GM12878 (cell line): Measurements from ENCODE around the gene DST. TPM values are rescaled to one million over a fixed set of nuclear protein-coding genes. Genes with fewer than 3 reads are reported as not detected.

Source experiments
- ASH2L ChIP-seq: fragments of 300-600, 200-600 bp; sonication (generic); IDR thresholded peaks from 2 replicates; pipeline ENCODE4 v1.6.1; 2017; ENCODE audit warnings: low read depth, mild to moderate bottlenecking, borderline replicate concordance
- BHLHE40 ChIP-seq, 2 experiments: fragments of 450-650 bp in 1 of 2; IDR thresholded peaks; 2 replicates each; pipeline ENCODE4 v1.6.1; 2011 to 2017; ENCODE audit warnings: low read depth in 2 of 2, borderline replicate concordance in 1 of 2, improper control_type of control experiment in 1 of 2, low read length in 1 of 2, mild to moderate bottlenecking in 1 of 2
- BMI1 ChIP-seq: fragments of 450-650 bp; IDR thresholded peaks from 2 replicates; pipeline ENCODE4 v1.6.1; 2016; ENCODE audit warnings: mild to moderate bottlenecking, moderate library complexity, borderline replicate concordance
- BRCA1 ChIP-seq: IDR thresholded peaks from 2 replicates; pipeline ENCODE4 v1.6.1; 2011; ENCODE audit warnings: low read depth, low read length, improper control_type of control experiment
- CHD1 ChIP-seq: IDR thresholded peaks from 2 replicates; pipeline ENCODE4 v1.6.1; 2012; ENCODE audit warnings: low read depth, low read length, improper control_type of control experiment
- CREM ChIP-seq: IDR thresholded peaks from 2 replicates; pipeline ENCODE4 v1.6.1; 2014; ENCODE audit warnings: antibody characterized with exemption, low read depth
- EGR1 ChIP-seq, 2 experiments: IDR thresholded peaks; 1 replicate in 1 of 2; 2 replicates in 1 of 2; pipeline ENCODE4 v1.6.1; 2011 to 2012; ENCODE audit warnings: low read depth in 2 of 2, low read length in 2 of 2, borderline replicate concordance in 1 of 2, mild to moderate bottlenecking in 1 of 2, moderate library complexity in 1 of 2
- FOXK2 ChIP-seq: fragments of 450-650 bp; IDR thresholded peaks from 2 replicates; pipeline ENCODE4 v1.6.1; 2017; ENCODE audit warnings: mild to moderate bottlenecking, moderate library complexity
- GABPA ChIP-seq: IDR thresholded peaks from 2 replicates; pipeline ENCODE4 v1.6.1; 2014; ENCODE audit warnings: antibody characterized with exemption, low read depth, mild to moderate bottlenecking, inconsistent platforms
- HDAC2 ChIP-seq: fragments of 200-600 bp; sonication (generic); IDR thresholded peaks from 2 replicates; pipeline ENCODE4 v1.6.1; 2017
- HDAC6 ChIP-seq: fragments of 200-600 bp; sonication (generic); IDR thresholded peaks from one replicate; pipeline ENCODE4 v1.8.0; 2017; ENCODE audit warnings: antibody characterized with exemption; ENCODE audit not compliant: unreplicated experiment
- IRF3 ChIP-seq: fragments of 450-650 bp; IDR thresholded peaks from 2 replicates; pipeline ENCODE4 v1.6.1; 2014; ENCODE audit warnings: mild to moderate bottlenecking
- IRF4 ChIP-seq: IDR thresholded peaks from 2 replicates; pipeline ENCODE4 v1.6.1; 2011; ENCODE audit warnings: low read depth, low read length
- JUND ChIP-seq: IDR thresholded peaks from 2 replicates; pipeline ENCODE4 v1.6.1; 2012; ENCODE audit warnings: low read depth, mild to moderate bottlenecking, low read length, improper control_type of control experiment, moderate library complexity
- KLF5 ChIP-seq: fragments of 450-650 bp; IDR thresholded peaks from 2 replicates; pipeline ENCODE4 v1.6.1; 2014; ENCODE audit warnings: mild to moderate bottlenecking; ENCODE audit not compliant: partially characterized antibody
- MXI1 ChIP-seq: fragments of 150-350 bp; IDR thresholded peaks from 2 replicates; pipeline ENCODE4 v1.6.1; 2011; ENCODE audit warnings: low read depth, mild to moderate bottlenecking, inconsistent platforms, low read length, improper control_type of control experiment
- MYB ChIP-seq: fragments of 150-350 bp; IDR thresholded peaks from 2 replicates; pipeline ENCODE4 v1.6.1; 2014; ENCODE audit warnings: mild to moderate bottlenecking, low read depth, low read length, borderline replicate concordance
- NR2C2 ChIP-seq: IDR thresholded peaks from 2 replicates; pipeline ENCODE4 v1.6.1; 2011; ENCODE audit warnings: borderline replicate concordance, low read depth; ENCODE audit not compliant: control insufficient read depth, insufficient read length
- RB1 ChIP-seq: fragments of 450-650 bp; formaldehyde crosslinking; IDR thresholded peaks from 2 replicates; pipeline ENCODE4 v1.6.1; 2017; ENCODE audit warnings: mild to moderate bottlenecking, borderline replicate concordance
- RBBP5 ChIP-seq: fragments of 200-600 bp; sonication (generic); conservative IDR thresholded peaks from 2 replicates; pipeline ENCODE4 v1.6.1; 2016
- SMAD5 ChIP-seq: IDR thresholded peaks from 2 replicates; pipeline ENCODE4 v1.6.1; 2016; ENCODE audit warnings: antibody characterized with exemption, low read depth
- ZNF207 ChIP-seq: fragments of 450-650 bp; IDR thresholded peaks from 2 replicates; pipeline ENCODE4 v1.6.1; 2014; ENCODE audit warnings: antibody characterized with exemption, mild to moderate bottlenecking, borderline replicate concordance
- polyA plus RNA-seq, 11 experiments: library from polyadenylated mRNA; depleted of rRNA in 4 of 11; unstranded in 6 of 11; stranded (reverse) in 5 of 11; fragments of >200 nt; fragmentation: Nextera tagmentation in 4 of 11; fragmentation: Illumina TruSeq in 1 of 11; extraction: Ambion mirVana in 4 of 11; extraction: Trizol in 1 of 11; gene quantifications; 1 replicate in 1 of 11; 2 replicates in 10 of 11; pipeline versions ENCODE4 v1.2.1 to v1.2.3, GENCODE V29; 2011 to 2016; ENCODE audit warnings: inconsistent platforms in 2 of 11, missing spikeins in 2 of 11, low read depth in 1 of 11
- total RNA-seq, 4 experiments: library from RNA; depleted of rRNA in 3 of 4; stranded (reverse); fragments of >200 nt in 3 of 4; fragmentation: Illumina TruSeq in 1 of 4; extraction: Trizol in 1 of 4; gene quantifications; 2 replicates each; pipeline versions ENCODE4 v1.2.1 to v1.2.3, GENCODE V29; 2013 to 2021
- TF ChIP-seq, protein P1 (sequence below): fragments of 150-350 bp; IDR thresholded peaks from 2 replicates; pipeline ENCODE4 v1.6.1; 2016; ENCODE audit warnings: low read depth, low read length
- TF ChIP-seq, protein P2 (sequence below): IDR thresholded peaks from 2 replicates; pipeline ENCODE4 v1.6.1; 2012; ENCODE audit warnings: low read length, inconsistent platforms
- TF ChIP-seq, protein P3 (sequence below): fragments of 450-650 bp; IDR thresholded peaks from 2 replicates; pipeline ENCODE4 v1.6.1; 2017; ENCODE audit warnings: mild to moderate bottlenecking

The DST gene
- total and polyA plus RNA-seq, 10 of the 15 experiments (the other 5 are each of a cell fraction or from before 2014, with no cell fraction given) = 32.1 to 156 (median 75.0) TPM

DNA sequence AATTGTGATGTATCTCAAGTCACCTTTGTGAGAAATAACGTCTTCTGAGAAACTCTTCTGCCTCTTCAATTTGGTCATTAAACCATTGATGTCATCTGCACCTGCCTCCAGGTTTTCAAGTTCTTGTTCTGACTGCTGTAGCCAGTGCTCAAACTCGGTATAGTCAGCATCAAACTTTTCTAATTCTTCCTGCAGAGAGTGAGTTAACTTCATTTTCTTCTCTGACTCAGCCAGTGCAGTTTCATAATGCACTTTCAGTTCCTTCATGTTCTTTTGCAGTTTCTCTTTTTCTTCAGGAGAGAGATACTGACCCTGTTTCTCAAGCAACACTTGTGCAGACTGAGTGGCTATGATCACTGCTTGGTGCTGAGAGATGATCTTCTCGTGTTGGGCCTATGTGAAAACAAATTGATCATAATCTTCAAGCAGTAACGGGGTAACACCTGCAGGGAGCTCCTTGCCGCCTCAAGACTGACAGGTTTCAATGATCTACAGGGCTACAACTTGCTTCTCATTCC lies 48.8 kb downstream of the DST start (continued):
- TF ChIP-seq HDAC6 = no peak
- TF ChIP-seq CREM = peak; percentile 87
- TF ChIP-seq, protein P1, sequence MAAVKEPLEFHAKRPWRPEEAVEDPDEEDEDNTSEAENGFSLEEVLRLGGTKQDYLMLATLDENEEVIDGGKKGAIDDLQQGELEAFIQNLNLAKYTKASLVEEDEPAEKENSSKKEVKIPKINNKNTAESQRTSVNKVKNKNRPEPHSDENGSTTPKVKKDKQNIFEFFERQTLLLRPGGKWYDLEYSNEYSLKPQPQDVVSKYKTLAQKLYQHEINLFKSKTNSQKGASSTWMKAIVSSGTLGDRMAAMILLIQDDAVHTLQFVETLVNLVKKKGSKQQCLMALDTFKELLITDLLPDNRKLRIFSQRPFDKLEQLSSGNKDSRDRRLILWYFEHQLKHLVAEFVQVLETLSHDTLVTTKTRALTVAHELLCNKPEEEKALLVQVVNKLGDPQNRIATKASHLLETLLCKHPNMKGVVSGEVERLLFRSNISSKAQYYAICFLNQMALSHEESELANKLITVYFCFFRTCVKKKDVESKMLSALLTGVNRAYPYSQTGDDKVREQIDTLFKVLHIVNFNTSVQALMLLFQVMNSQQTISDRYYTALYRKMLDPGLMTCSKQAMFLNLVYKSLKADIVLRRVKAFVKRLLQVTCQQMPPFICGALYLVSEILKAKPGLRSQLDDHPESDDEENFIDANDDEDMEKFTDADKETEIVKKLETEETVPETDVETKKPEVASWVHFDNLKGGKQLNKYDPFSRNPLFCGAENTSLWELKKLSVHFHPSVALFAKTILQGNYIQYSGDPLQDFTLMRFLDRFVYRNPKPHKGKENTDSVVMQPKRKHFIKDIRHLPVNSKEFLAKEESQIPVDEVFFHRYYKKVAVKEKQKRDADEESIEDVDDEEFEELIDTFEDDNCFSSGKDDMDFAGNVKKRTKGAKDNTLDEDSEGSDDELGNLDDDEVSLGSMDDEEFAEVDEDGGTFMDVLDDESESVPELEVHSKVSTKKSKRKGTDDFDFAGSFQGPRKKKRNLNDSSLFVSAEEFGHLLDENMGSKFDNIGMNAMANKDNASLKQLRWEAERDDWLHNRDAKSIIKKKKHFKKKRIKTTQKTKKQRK = no peak
- no peak for TF ChIP-seq ASH2L
- no peak for TF ChIP-seq SMAD5
- TF ChIP-seq EGR1 (IDR thresholded peaks at IDR 0.05; ENCODE audit: borderline replicate concordance in 1 of 2, low read depth in 2 of 2, low read length in 2 of 2) = no peak
- TF ChIP-seq MYB = no peak
- TF ChIP-seq FOXK2 = no peak
- TF ChIP-seq GABPA = peak; percentile 56
- TF ChIP-seq IRF4 = peak; percentile 96
- no peak for TF ChIP-seq MXI1
- peak; percentile 52 for TF ChIP-seq BMI1
- TF ChIP-seq CHD1 = no peak
- TF ChIP-seq RB1 = no peak
- TF ChIP-seq HDAC2 = no peak
- TF ChIP-seq KLF5 = no peak
- TF ChIP-seq RBBP5 = no peak
- TF ChIP-seq, protein P2, sequence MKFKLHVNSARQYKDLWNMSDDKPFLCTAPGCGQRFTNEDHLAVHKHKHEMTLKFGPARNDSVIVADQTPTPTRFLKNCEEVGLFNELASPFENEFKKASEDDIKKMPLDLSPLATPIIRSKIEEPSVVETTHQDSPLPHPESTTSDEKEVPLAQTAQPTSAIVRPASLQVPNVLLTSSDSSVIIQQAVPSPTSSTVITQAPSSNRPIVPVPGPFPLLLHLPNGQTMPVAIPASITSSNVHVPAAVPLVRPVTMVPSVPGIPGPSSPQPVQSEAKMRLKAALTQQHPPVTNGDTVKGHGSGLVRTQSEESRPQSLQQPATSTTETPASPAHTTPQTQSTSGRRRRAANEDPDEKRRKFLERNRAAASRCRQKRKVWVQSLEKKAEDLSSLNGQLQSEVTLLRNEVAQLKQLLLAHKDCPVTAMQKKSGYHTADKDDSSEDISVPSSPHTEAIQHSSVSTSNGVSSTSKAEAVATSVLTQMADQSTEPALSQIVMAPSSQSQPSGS = peak; percentile 96
- no peak for TF ChIP-seq BRCA1
- TF ChIP-seq, protein P3, sequence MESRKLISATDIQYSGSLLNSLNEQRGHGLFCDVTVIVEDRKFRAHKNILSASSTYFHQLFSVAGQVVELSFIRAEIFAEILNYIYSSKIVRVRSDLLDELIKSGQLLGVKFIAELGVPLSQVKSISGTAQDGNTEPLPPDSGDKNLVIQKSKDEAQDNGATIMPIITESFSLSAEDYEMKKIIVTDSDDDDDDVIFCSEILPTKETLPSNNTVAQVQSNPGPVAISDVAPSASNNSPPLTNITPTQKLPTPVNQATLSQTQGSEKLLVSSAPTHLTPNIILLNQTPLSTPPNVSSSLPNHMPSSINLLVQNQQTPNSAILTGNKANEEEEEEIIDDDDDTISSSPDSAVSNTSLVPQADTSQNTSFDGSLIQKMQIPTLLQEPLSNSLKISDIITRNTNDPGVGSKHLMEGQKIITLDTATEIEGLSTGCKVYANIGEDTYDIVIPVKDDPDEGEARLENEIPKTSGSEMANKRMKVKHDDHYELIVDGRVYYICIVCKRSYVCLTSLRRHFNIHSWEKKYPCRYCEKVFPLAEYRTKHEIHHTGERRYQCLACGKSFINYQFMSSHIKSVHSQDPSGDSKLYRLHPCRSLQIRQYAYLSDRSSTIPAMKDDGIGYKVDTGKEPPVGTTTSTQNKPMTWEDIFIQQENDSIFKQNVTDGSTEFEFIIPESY = no peak
- TF ChIP-seq BHLHE40 (IDR thresholded peaks at IDR 0.05; ENCODE audit: borderline replicate concordance in 1 of 2, low read depth in 2 of 2, low read length in 1 of 2) = peak; percentile 74 to 79
- peak; percentile 71; the same call in 1 of the 2 replicates for TF ChIP-seq JUND
- TF ChIP-seq NR2C2 = no peak
- TF ChIP-seq ZNF207 = no peak
- no peak for TF ChIP-seq IRF3
